Glomerular endothelial cell (primary cell): ENCODE results near the gene MUTYH. TPM values are rescaled to one million over a fixed set of nuclear protein-coding genes. Genes with fewer than 3 reads are reported as not detected.

Experiments used
- DNase-seq: peaks from one replicate; pipeline ENCODE4 v3.0.0-alpha.2; 2011; ENCODE audit warnings: low read depth, low spot score; ENCODE audit errors: extremely low read depth
- total RNA-seq: library from RNA; depleted of rRNA; stranded (reverse); fragments of >200 nt; gene quantifications from 2 replicates; pipeline ENCODE4 v1.2.3, GENCODE V29; 2015

Gene MUTYH
- total RNA-seq, 1 donor from 2014 or later, result 12.8 TPM

DNA sequence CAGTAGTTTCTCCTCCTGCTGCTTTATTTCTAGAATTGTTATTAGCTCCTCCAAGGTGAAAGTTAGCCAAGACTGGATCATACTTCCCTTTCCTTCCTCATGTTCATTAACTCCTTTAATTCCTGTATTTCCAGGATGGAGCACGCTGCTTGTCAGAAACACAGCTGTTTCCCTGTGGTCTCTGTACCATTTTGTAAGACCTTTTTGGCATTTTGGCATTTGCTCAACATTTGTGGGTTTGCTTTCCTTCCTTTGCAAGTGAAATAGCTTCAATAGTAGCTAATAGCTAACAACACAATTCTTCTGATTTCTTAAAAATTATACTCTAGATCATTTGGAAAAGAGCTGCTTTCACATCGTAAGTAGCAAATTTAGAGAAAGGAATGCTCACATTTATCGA, 57.9 kb downstream of the MUTYH start:
- no peak for DNase-seq

Other genes starting within 250 kb of the MUTYH start
- 0.24 and 0.29 TPM in 2 replicates for gene ZSWIM5, start 133.8 kb downstream of the MUTYH start, total RNA-seq
- 0.24 and 2.1 TPM in 2 replicates for gene HPDL, start 13.5 kb downstream of the MUTYH start, total RNA-seq
- 11.0 TPM in 2 replicates for gene TOE1, start 270 bp downstream of the MUTYH start, total RNA-seq
- gene TESK2, start 150.7 kb upstream of the MUTYH start, total RNA-seq, result 1.1 and 2.6 TPM in 2 replicates
- gene CCDC163, start 159.6 kb upstream of the MUTYH start, total RNA-seq, result 0.53 and 2.1 TPM in 2 replicates
- gene MMACHC, start 159.9 kb upstream of the MUTYH start, total RNA-seq, result 1.8 and 2.2 TPM in 2 replicates
- 556 and 885 TPM in 2 replicates for gene PRDX1, start 181.4 kb upstream of the MUTYH start, total RNA-seq
- gene AKR1A1, start 210.4 kb upstream of the MUTYH start, total RNA-seq, result 123 and 133 TPM in 2 replicates
- gene NASP, start 243.6 kb upstream of the MUTYH start, total RNA-seq, result 41.2 and 68.8 TPM in 2 replicates